Erythroblast (primary cell): Measurements from ENCODE around the gene NDP.

ENCODE experiments used
- GATA1 ChIP-seq: IDR thresholded peaks from 2 replicates; pipeline ENCODE4 v1.6.1; 2011; ENCODE audit warnings: low read depth, mild to moderate bottlenecking, control low read depth, low read length, moderate library complexity
- POLR2A ChIP-seq: IDR thresholded peaks from 2 replicates; pipeline ENCODE4 v1.6.1; 2011; ENCODE audit warnings: mild to moderate bottlenecking, low read length

DNA sequence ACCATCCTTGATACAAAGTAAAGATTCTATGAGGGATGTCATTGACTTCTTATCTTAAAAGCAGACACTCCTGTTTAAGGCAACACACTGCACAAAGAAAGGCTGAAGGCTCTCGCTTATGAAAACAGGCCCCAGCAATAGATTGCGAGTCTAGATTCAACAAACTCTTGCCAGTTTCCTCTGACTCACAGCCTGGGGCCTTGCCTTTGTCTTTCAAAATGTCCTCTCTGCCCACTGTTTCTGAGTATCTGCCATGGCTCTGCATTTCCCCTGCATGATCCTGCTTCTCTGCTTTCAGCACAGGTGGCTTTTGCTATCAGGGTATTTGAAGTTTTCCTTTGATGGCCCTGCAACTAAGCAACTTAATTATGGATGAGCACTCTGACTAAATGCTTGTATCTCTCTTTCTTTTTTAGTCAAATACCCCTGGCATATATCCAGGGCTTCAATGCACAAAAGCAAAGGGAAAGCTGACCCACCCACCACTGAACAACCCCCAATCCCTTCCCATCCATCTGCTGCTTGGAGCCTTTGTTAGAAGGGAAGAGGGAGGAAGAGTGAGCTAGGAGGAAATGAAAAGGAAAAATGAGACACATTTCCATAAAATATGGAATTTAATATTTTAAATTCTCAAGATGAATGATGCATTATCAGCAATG is 32.2 kb downstream of the NDP start:
- TF ChIP-seq POLR2A, result no peak
- TF ChIP-seq GATA1, result no peak
